HEK293T (cell line): ENCODE results near the gene MT1H.
"Not testable (repeated sequence)": the region's sequence is repeated elsewhere in the genome, so short reads cannot be mapped to it uniquely, and the experiment has no call there.

Experiments used
- CTCF ChIA-PET: fragments of 350-600 bp; formaldehyde crosslinking; extraction: SDS; loops from one replicate; lab custom pipeline; 2021; ENCODE audit warnings: antibody characterized with exemption, inconsistent platforms; lab: Yijun Ruan, JAX
- POLR2A ChIA-PET: fragments of 350-600 bp; formaldehyde crosslinking; extraction: SDS; loops from one replicate; lab custom pipeline; 2020; ENCODE audit warnings: antibody characterized with exemption, inconsistent platforms; lab: Yijun Ruan, JAX
- DNase-seq: peaks from one replicate; pipeline ENCODE4 v3.0.0; 2012; ENCODE audit warnings: mixed read lengths; ENCODE audit errors: extremely low spot score
- ARNT ChIP-seq: fragments of 450-650 bp; IDR thresholded peaks from 2 replicates; pipeline ENCODE4 v1.6.1; 2017; ENCODE audit warnings: mild to moderate bottlenecking
- BHLHE40 ChIP-seq: fragments of 450-650 bp; IDR thresholded peaks from 2 replicates; pipeline ENCODE4 v1.6.1; 2016; ENCODE audit warnings: mild to moderate bottlenecking, moderate library complexity, borderline replicate concordance
- CTBP1 ChIP-seq: fragments of 450-650 bp; IDR thresholded peaks from 2 replicates; pipeline ENCODE4 v1.6.1; 2016; ENCODE audit warnings: borderline replicate concordance
- ELF4 ChIP-seq: fragments of 450-650 bp; IDR thresholded peaks from 2 replicates; pipeline ENCODE4 v1.6.1; 2017; ENCODE audit warnings: antibody characterized with exemption
- FOXA1 ChIP-seq: fragments of 450-650 bp; IDR thresholded peaks from 2 replicates; pipeline ENCODE4 v1.6.1; 2016; ENCODE audit warnings: mild to moderate bottlenecking
- FOXK2 ChIP-seq: fragments of 450-650 bp; IDR thresholded peaks from 2 replicates; pipeline ENCODE4 v1.6.1; 2016; ENCODE audit warnings: mild to moderate bottlenecking
- FOXM1 ChIP-seq: fragments of 450-650 bp; IDR thresholded peaks from 2 replicates; pipeline ENCODE4 v1.6.1; 2017; ENCODE audit warnings: mild to moderate bottlenecking, borderline replicate concordance
- HDGF ChIP-seq: fragments of 450-650 bp; IDR thresholded peaks from 2 replicates; pipeline ENCODE4 v1.6.1; 2017; ENCODE audit warnings: antibody characterized with exemption, borderline replicate concordance
- L3MBTL2 ChIP-seq: fragments of 450-650 bp; conservative IDR thresholded peaks from 2 replicates; pipeline ENCODE4 v1.6.1; 2016; ENCODE audit warnings: mild to moderate bottlenecking
- LEF1 ChIP-seq: fragments of 450-650 bp; IDR thresholded peaks from 2 replicates; pipeline ENCODE4 v1.6.1; 2017; ENCODE audit warnings: mild to moderate bottlenecking, borderline replicate concordance
- NFRKB ChIP-seq: fragments of 450-650 bp; IDR thresholded peaks from 2 replicates; pipeline ENCODE4 v1.6.1; 2016; ENCODE audit warnings: mild to moderate bottlenecking, moderate library complexity
- SP1 ChIP-seq: fragments of 450-650 bp; IDR thresholded peaks from 2 replicates; pipeline ENCODE4 v1.6.1; 2017
- SUZ12 ChIP-seq: fragments of 450-650 bp; IDR thresholded peaks from 2 replicates; pipeline ENCODE4 v1.6.1; 2016; ENCODE audit warnings: mild to moderate bottlenecking
- TARDBP ChIP-seq: fragments of 450-650 bp; IDR thresholded peaks from 2 replicates; pipeline ENCODE4 v1.6.1; 2016
- ZNF384 ChIP-seq: fragments of 450-650 bp; IDR thresholded peaks from 2 replicates; pipeline ENCODE4 v1.6.1; 2016
- TF ChIP-seq, protein P1 (sequence below): fragments of 450-650 bp; IDR thresholded peaks from 2 replicates; pipeline ENCODE4 v1.6.1; 2016

The MT1H gene

DNA sequence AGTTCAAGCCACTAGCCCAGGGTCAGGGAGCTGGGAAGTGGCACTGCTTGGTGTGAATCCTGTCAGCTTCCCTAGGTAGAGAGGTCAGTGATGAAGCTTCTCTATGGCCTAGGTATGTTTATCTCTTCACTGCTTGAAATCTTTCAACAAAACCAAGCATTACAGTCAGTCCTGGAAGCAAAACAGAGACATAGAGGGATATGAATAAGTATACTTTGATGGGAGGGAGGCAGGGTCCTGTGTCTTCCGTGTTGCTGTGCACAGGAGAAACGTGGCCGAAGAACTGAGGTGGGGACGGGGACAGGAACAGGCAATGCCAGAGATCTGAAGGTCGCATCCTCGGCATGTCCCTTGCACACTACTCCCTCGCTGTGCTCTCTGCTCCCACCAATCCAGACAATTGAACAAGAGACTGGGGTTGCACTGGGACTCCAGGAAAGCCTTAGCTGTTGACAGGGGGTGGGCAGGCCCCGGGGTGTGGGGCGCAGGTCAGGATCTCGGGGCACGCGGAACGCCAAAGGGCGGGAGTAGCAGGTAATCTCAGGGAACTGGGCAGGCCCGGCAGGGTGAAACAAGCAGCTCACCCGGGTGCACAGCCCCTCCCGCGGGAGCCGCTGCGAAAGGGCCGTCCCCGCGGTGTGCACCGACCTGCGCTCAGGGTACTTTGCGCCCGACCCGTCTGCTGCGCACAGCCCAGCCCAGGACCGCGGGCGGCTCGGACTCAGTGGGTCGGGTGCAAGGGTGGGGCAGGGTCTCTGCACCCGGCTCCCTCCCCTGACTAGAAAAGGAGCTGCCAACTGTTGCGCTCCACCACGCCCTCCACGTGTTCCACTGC, at the start of gene MT1H:
TSS of gene MT1H (plus strand) at position 810 of the 835 bp plus-strand sequence. CDS start 71 bp downstream, outside the sequence.
- ChIA-PET POLR2A (no interaction called here), CTCF (no interaction called here)
- no peak for TF ChIP-seq FOXK2
- no peak for TF ChIP-seq TARDBP
- TF ChIP-seq ELF4, result no peak
- TF ChIP-seq SUZ12, result no peak
- no peak for TF ChIP-seq HDGF
- TF ChIP-seq LEF1, result no peak
- no peak for TF ChIP-seq L3MBTL2
- no peak for TF ChIP-seq FOXA1
- no peak for TF ChIP-seq NFRKB
- TF ChIP-seq, protein P1, sequence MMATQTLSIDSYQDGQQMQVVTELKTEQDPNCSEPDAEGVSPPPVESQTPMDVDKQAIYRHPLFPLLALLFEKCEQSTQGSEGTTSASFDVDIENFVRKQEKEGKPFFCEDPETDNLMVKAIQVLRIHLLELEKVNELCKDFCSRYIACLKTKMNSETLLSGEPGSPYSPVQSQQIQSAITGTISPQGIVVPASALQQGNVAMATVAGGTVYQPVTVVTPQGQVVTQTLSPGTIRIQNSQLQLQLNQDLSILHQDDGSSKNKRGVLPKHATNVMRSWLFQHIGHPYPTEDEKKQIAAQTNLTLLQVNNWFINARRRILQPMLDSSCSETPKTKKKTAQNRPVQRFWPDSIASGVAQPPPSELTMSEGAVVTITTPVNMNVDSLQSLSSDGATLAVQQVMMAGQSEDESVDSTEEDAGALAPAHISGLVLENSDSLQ, result no peak
- TF ChIP-seq FOXM1, result no peak
- no peak for TF ChIP-seq ZNF384
- no peak for TF ChIP-seq ARNT
- TF ChIP-seq BHLHE40, result no peak
- TF ChIP-seq CTBP1, result no peak
- TF ChIP-seq SP1, result no peak
- DNase-seq, result no peak

DNA sequence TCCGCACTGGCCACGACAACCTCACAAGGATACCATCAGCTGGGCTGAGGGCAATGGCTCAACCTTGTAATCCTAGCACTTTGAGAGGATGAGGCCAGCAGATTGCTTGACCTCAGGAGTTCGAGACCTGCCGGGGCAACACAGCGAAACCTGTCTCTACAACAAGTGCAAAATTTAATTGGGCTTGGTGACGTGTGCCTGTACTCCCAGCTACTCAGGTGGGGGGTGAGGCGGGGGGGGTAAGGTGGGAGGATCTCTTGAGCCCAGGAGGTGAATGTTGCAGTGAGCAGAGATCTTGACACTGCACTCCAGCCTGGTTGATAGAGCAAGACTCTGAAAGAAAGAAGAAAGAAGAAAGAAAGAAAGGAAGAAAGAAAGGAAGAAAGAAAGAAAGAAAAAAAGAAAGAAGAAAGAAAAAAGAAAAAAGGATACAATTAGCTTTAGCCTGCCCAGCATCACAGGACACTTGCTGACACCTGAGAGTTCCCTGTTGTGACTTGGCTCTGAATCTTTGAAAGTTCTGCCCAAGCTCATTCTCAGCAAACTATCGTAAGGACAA, 49.2 kb upstream of the MT1H start:
- ChIA-PET CTCF (no interaction called here), POLR2A (no interaction called here)
- DNase-seq, result no peak
- TF ChIP-seq FOXM1 (no peak), L3MBTL2 (no peak), ELF4 (no peak), HDGF (no peak), CTBP1 (no peak), TARDBP (no peak), FOXK2 (no peak), FOXA1 (no peak)

DNA sequence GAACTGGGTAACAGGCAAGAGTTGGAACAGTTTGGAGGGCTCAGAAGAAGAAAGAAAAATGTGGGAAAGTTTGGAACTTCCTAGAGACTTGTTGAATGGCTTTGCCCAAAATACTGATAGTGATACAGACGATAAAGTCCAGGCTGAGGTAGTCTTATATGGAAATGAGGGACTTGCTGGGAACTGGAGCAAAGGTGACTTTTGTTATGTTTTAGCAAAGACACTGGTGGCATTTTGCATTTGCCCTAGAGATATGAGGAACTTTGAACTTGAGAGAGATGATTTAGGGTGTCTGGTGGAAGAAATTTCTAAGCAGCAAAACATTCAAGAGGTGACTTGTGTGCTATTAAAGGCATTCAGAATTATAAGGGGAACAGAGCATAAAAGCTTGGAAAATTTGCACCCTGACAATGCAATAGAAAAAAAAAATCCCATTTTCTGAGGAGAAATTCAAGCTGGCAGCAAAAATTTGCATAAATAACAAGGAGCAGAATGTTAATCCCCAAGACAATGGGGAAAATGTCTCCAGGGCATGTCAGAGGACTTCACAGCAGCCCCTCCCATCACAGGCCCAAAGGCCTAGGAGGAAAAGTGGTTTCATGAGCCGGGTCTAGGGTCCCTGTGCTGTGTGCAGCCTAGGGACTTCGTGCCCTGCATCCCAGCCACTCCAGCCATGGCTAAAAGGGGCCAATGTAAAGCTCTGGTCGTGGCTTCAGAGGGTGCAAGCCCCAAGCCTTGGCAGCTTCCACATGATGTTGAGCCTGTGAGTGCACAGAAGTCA, 47.8 kb upstream of the MT1H start:
- POLR2A ChIA-PET, CTCF ChIA-PET, DNase-seq: not testable (repeated sequence)

DNA sequence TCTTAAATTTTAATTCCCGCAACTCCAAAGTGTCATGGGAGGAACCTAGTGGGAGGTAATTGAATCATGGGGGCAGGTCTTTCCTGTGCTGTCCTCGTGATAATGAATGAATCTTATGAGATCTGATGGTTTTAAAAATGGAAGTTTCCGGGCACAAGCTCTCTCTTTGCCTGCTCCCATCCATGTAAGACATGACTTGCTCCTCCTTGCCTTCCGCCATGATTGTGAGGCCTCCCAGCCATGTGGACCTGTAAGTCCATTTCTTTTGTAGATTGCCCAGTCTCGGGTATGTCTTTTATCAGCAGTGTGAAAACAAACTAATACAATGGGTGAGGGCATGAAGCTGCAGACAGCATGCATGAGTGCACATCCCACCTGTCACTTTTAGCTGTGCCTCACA, 46.4 kb upstream of the MT1H start:
- not testable (repeated sequence) for DNase-seq
- CTCF ChIA-PET, result interaction anchor here (1.4 kb wide), 1 partner anchor 23 kb away, joined by 5 read pairs; no protein-coding TSS in a partner anchor
- POLR2A ChIA-PET, result interaction anchor here (1.4 kb wide), 1 partner anchor 15 kb away, joined by 6 read pairs; the partner anchor contains the start of gene MT2A

DNA sequence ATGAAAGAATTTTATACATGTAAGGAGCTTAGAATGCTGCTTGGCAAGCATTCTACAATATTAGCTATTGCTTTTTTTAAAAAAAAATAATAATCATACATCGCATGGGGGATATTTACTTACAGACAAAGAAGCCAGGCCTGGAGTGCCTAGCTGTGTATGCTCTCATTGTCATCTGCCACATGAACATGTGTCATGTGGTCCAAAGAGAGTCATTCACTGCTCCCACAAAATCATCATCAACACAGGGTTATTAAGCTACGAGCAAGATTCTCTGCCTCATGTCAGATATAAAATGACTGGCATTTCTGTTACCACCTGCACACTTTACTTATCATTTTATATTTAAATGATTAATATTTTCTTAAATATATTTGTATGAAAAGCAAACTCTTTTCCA, 46.0 kb upstream of the MT1H start:
- CTCF ChIA-PET, result interaction anchor here (1.4 kb wide), 1 partner anchor 23 kb away, joined by 5 read pairs; no protein-coding TSS in a partner anchor
- TF ChIP-seq CTBP1 (no peak), NFRKB (no peak), HDGF (no peak), SUZ12 (no peak), TARDBP (no peak), L3MBTL2 (no peak), FOXA1 (no peak), FOXK2 (no peak), FOXM1 (no peak), ARNT (no peak), SP1 (no peak)
- TF ChIP-seq, protein P1, result no peak
- DNase-seq, result no peak
- POLR2A ChIA-PET, result interaction anchor here (1.4 kb wide), 1 partner anchor 15 kb away, joined by 6 read pairs; the partner anchor contains the start of gene MT2A

DNA sequence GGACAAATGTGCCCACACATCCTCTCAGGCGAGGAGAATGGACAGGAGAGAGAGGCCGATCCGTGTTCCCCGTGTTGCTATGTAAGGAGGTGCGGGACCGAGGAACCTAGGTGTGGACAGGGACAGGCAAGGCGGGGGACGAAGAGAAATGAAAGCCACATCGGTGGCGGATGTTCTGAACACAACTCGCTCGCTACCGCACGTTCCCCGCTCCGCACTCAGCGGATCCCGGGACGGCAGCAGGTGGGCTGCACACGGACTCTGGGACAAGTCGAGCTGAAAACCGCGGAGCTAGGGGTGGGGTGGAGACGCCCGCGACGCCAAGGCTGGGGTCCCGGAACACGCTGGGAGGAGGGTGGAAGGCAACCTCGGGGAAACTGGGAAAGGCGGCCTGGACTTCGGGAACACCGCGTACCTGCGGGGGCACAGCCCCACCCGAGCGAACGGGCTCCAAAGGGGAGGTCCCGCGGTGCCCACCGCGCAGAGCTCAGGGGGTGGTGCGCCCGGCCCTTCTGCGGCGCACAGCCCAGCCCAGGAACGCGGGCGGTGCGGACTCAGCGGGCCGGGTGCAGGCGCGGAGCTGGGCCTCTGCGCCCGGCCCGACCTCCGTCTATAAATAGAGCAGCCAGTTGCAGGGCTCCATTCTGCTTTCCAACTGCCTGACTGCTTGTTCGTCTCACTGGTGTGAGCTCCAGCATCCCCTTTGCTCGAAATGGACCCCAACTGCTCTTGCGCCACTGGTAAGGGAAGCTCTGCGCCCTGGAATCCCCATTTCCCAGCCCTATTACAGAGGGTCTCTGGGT, 44.3 kb upstream of the MT1H start, which contains the start of gene MT1E:
TSS of gene MT1E (plus strand) at position 642 of the 803 bp plus-strand sequence. CDS start at position 713, 71 bp downstream.
- POLR2A ChIA-PET, result no interaction called here

More for the DNA sequence above, 44.3 kb upstream of the MT1H start, which contains the start of gene MT1E:
- DNase-seq, result no peak
- CTCF ChIA-PET, result interaction anchor here (0.7 kb wide), 1 partner anchor 19 kb away, joined by 3 read pairs; no protein-coding TSS in a partner anchor
- no peak for TF ChIP-seq BHLHE40
- TF ChIP-seq ZNF384, result no peak
- TF ChIP-seq TARDBP, result no peak
- no peak for TF ChIP-seq FOXK2
- TF ChIP-seq LEF1, result no peak
- TF ChIP-seq, protein P1, result no peak
- no peak for TF ChIP-seq ARNT
- TF ChIP-seq FOXA1, result no peak
- TF ChIP-seq HDGF, result no peak
- no peak for TF ChIP-seq FOXM1
- TF ChIP-seq SP1, result no peak
- TF ChIP-seq L3MBTL2, result no peak
- no peak for TF ChIP-seq ELF4
- TF ChIP-seq CTBP1, result no peak
- TF ChIP-seq SUZ12, result no peak
- no peak for TF ChIP-seq NFRKB
